HG02840 (cell line): Measurements from ENCODE around the gene PECR.

Experiments used
- ATAC-seq: cut with Tn5 transposase; IDR thresholded peaks from one replicate; pipeline ENCODE4 v1.9.1; 2021; ENCODE audit warnings: mild to moderate bottlenecking, moderate library complexity, moderate number of reproducible peaks; ENCODE audit not compliant: unreplicated experiment, low FRiP score

PECR gene

DNA sequence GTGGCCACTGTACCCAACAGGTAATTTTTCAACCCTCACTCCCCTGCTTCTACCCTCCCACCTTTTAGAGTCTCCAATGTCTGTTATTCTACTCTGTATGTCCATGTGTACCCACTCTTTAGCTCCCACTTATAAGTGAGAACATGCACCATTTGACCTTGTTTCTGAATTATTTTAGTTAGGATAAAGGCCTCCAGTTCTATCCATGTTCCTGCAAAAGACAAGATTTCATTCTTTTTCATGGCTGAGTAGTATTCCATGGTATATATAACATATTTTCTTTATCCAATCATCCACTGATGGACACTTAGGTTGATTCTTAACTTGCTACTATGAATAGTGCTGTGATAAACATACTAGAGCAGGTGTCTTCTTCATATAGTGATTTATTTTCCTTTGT is 9.1 kb downstream of the PECR start:
- no peak for ATAC-seq

DNA sequence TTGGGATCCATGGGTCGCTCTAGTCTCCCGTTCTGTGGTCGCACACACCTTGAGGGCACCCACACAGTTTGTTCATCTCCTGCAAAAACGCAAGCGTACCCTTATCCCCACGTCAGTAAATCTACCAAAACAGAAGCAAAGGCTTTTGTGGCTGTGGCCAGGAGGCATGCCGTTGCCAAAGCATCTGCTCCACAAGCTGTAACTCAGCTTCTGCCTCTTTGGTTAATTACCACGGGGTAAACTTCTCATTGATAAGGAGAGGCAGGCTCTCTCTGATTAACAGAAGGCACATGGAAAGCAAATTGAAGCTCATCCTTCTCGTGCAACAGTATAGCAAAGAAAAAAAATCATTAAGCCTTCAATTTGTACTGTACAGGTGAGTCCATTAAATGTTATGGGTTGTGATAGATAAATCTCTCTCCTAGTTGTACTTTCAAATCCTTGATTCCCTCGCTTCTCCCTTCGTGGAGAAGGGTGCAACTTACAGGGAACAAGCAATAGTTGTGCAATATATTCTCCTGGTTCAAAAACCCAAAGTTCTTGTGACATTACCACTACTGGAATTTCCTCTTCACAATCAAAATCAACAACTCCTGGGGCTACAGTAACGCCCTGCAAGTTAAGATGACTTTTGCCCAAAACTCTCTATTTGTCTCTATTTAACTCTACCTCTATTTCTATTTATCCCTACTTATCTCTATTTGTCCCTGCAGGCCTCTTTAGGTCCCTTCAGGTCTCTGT is 10.3 kb downstream of the PECR start:
- no peak for ATAC-seq

DNA sequence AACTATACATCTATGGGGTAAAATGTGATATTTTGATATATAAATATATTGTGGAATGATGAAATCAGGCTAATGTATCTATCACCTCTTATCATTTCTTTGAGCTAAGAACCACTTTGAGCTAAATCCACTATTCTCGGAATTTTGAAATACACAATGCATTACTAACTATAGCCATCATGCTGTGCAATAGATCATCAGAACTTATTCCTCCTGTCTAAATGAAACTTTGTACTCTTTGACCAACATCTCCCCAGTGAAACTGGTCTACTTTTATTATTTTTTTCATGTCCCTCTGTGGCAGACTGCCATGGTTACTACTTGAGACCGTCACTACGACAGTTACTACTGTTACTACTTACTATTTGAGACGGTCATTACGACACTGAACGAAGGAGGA is 11.4 kb downstream of the PECR start:
- ATAC-seq = no peak

DNA sequence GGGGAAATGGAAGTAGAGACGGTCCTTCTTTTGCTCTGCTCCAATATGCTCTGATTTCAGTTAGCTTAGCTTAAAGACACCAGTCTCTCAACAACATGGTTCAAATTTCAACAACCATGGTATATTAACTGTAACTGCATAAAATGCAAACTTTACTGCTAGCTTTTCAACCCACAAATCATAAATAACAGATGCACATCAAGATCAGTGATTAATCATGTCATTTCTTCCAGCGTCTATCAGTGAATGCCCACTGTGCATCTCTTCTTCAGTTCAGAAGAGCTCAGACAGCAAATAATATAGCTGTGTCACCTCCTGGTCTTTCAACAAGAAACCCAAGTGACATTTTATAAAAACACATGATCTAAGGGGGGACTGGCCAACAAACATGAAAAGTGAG is 12.6 kb downstream of the PECR start:
- no peak for ATAC-seq

DNA sequence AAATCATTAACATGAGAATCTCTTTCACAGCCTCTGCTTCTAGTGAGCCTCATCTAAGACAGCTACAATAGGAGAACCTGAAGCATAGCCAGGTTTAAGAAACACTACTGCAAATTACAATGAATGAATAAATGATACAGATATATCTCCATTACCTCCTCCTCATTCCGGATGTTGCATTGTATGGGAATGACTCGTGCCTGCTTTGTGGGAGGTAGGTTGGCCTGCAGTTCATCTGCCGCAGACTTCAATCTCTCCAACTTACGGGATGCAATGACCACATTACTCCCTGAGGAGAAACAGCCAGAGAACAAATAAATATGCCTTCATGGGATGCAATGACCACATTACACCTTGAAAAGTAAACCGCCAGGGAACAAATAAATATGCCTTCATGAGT is 15.4 kb downstream of the PECR start:
- ATAC-seq = no peak

DNA sequence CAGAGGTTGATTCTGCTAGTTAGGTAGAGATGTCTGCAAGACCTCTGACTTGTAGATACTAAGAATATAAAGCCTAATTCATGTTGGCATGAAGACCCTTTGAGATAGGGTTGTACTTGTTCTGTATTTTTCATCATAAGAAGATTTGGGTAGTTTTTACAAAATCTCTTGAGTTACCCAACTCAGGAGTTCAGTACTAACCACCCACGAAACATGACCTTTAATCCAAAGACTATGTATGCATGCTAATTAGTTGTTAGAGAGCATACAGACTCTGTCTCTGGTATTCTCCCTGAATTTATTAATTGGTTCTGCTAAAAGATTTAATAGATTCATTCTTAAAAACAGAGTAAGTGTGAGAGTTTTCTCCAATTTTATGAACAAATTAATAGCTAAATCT is 16.9 kb downstream of the PECR start:
- ATAC-seq = no peak

DNA sequence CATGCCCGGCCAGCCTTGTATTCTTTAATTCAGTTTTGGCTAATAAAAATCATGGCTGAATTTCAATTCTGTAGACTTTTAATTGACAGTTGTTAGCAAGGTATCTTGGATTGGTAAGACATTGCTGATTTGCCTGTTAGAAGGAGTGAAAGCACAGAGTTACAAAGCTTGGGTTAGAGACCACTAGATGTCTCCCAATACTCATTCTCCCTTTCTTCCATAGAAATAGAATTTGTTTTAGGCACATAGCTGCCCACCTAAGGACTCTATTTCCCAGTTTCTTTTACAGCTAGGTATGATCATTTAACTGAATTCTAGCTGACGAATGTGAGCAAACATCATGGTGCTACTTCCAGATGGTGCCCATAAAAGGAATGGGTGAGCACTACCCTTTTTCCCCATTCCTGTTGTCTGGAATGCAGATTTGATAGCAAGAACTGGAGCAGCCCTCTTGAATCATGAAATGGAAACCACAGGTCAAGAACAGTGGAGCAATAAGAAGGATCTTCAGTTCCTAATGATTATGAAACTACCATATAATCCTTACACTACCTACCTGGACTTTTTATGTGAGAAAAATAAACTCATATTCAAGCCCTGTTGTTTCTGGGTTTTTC is 17.5 kb downstream of the PECR start:
- ATAC-seq = no peak

DNA sequence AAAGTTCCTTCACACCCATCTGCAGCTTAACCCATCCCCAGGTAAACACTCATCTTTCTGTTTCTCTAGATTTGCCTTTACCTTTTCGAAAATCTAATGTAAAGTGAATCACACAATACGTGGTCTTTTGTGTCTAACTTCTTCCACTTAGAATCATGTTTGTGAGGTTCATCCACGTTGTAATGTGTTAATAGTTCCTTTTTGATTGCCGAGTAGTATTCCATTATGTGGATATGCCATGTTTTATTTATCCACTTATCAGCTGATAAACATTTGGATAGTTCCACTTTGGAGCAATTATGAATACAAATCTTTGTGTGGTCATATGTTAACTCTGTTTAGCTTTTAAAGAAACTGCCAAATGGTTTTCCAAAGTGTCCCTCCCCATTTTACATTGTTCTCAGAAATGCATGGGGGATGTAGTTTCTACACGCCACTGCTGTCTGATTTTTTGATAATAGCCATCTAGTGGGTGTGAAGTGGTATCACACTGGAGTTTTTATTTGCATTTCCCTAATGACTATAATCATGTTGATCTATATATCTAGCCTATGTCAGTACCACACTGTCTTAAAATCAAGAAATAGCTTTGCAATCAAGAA is 22.3 kb downstream of the PECR start:
- ATAC-seq = no peak

DNA sequence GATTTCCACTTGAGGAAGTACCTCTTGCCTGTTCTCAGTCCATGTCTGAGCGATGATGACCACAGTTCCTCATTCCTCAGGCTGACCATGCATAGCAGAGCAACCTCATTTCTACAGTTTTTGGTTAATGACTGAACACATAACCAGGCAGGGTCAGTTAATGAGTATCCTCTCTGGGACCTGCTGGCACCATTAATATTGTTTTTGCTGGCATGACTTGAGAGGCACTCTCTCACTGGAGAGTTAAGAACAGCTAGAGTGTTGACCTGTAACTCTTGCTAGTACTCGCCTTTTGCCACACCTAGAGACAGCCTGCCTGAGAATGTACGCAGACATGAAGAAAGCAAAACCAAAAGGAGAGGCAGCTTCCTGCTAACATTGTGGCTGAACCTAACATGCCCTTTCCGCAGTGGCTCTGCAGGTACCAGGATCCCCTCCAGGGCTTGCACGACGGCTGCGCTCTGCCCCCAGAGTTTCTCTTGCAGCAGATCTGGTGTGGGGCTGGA is 23.9 kb downstream of the PECR start:
- ATAC-seq = peak; percentile 77

DNA sequence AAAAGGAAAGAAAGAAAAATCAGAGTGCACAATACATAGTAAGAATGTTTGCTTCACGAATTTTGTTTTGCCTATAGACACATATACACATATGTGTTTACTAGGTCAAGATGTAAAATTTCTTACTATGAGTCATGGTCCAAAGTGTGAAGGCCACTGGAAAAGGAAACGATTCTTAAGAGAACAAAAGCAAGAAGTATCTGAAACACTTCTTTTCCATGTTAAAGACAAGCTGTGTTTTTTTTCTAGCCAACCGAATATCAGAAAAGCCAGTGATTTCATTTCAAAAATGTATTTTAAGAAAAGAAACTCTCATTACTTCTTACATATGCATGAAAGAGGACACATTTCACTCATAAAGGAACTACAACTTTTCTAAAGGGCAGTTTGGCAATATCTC is 24.9 kb downstream of the PECR start:
- ATAC-seq = peak; percentile 42

DNA sequence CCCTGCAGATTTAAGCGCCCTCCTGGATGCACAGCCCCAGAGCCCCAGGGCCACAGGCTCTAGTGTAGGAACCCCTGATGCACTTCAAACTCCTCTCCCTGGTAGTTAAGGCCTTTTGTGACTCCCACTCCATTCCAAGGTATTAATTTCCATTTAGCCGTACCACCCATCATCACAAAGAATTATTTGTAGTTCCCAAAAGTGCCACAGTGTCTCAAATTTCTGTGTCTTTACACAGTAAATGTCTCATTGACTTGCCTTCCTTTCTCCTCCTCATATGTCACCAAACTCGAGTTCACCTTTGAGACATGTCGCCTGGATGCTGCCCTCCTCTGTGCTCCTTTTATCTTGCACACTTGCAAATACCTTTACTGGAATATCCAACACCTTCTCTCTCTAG is 25.9 kb downstream of the PECR start:
- no peak for ATAC-seq

DNA sequence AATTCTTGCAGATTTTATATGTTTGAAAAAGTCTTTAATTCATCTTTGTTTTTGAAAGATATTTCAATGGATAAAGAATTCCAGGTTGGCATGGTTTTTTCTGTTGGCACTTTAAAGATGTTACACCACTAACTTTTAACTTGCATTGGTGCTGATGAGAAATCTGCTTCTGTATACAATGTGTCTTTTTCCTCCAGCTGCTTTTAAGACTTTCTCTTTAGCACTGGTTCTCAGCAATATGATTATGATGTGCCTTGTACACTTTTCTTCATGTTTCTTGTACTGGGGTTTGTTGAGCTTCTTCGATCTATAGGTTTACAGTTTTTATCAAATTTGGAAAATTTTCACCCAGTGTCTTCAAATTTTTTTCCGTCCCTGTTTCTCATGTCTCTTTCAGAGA is 29.2 kb downstream of the PECR start:
- no peak for ATAC-seq

DNA sequence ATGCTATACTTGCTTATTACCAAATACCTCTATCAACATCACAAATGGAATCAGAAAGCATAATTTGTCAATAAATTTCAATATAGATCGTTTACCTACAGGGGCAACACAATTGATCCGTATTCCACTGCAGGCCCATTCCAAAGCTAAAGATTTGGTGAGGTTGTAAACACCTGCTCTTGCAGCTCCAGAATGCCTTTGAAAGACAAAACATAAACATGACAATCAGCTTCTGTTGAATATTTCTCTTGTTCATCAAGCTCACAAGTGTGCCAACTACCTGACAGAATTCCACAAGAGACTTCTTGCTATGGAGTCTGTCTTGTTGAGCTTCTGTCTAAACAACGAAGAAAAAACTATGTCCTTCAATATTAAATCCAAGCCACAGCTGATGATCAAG is 30.3 kb downstream of the PECR start:
- no peak for ATAC-seq

DNA sequence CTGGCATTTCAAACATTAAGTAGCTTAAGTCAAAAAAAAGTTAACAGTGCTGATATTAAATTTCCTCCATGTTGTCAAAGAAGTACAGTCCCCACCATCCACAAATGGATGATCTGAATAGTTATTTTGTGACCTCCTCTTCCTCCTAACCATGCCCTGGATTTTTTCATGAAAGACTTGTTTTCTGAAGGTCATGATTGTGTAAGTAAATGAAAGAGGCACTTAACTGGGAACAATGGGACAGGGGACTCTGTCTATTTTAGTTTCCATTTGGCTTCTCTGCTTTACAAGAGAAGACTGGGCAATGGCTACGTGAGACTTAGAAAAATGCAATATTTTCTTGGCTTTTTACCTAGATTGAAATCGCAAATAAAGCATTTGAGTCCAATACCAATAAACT is 32.2 kb downstream of the PECR start:
- ATAC-seq = no peak

DNA sequence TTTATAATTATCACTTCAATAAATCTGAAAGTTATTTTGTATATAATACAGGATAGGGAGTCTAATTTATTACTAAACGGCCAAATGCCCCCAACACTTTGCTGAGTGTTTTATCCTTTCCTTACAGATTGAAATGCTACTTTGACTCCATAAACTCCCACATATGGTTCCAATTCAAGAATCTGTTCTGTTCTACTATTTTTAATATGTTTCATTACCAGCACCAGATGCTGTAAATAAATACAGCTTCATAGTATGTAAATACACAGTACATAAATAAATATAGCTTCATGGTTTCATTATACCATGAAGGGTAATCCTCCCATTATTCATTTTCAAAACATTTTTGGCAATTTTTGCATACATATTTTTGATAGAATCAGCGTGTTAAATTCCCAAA is 34.2 kb downstream of the PECR start:
- ATAC-seq = no peak

DNA sequence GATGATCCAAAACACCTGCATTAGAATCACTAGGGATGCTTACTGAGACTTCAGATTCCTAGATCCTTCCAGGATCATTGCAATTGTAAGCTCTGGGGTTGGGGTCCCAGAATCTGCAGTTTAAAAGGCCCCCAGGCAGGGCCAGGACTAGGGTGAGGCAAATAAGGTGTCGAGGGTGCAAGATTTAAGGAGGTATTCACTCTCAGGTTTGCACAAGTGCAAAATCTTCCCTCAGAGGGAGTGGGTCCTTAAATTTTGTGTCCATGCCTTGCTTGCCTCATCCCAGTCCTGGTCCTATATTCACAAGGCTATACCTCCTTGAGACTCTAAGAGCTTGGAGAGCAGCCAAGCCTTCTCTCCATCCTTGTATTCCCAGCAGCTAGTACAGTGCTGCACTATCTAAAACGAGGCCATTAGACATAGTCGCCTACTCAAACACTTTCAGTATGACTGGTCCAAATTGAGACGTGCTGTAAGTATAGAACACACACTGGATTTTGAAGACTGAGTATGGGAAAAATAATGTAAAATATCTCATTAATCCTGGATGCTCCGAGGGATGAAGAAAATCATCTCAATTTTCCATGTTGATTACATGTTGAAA is 36.6 kb downstream of the PECR start:
- peak; percentile 81 for ATAC-seq

DNA sequence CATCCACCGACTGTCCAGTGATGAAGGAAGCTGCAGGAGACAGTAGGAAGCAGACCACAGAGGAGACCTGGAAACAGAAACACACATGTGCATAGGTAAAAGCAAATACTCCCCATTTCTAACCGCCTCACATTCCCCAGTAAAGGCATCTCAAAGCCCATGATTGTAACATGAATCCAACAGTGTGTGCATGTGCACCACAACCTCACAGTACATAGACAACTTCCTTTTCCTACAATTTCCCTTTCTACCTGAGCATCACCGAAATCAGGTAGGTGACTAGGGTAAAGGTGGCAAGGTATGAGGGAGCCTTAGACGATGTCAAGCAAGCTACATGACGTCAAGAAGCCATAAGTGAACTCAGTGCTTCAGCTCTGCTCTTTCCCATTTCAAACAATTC is 37.7 kb downstream of the PECR start:
- no peak for ATAC-seq

DNA sequence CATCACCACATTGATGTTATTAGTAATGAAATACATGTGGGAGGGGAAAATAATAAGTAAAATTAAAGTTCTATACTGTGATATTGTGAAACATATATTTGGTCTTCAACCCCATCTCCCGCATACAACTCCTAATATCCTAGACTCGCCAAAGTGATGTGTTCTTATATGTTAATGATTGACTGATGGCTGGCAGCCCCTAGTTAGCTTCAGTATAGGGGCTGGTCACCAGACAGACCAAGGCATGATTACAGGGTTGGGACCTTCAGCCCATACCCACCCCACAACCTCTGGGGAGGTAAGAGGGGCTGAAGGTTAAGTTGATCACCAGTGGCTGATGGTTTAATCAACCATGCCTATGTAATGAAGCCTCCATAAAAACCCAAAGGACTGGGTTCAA is 40.2 kb downstream of the PECR start:
- ATAC-seq = no peak

DNA sequence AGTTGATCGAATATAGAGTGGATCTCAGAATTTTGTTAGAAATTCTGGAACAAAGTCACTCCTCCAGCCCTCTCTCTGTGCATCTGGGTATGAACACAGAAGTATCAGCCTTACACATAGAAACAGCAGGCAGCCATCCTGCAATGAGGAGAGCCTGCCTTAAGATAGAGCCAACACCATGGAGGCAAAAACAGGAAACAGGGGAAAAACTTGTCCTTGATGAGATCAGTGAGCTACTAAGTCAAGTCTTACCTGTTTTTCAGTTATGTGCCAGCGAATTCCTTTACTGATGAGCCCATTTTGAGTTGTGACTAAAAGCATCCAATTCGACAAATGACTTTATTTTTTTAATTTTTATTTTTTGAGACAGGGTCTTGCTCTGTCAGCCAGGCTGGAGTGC is 41.7 kb downstream of the PECR start:
- ATAC-seq = no peak

DNA sequence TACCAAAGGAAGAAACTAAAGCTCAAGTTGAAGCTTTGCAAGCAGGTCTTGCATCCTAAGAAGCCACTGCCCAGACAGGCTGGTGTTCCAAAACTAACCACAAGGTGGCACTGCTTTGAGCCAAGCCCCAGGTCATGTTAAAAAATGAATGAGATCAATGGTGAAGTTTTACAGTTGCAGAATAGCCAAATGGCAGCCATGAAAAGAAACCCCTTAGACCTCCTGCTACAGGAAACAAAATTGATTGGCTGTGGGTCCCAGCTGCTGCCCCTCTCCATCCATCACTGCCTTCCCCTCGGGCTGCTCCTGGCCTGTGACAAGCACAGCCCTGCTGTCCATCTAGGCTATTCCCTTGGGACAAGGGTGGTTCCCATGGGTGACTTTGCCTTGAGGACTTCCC is 47.5 kb downstream of the PECR start:
- no peak for ATAC-seq

DNA sequence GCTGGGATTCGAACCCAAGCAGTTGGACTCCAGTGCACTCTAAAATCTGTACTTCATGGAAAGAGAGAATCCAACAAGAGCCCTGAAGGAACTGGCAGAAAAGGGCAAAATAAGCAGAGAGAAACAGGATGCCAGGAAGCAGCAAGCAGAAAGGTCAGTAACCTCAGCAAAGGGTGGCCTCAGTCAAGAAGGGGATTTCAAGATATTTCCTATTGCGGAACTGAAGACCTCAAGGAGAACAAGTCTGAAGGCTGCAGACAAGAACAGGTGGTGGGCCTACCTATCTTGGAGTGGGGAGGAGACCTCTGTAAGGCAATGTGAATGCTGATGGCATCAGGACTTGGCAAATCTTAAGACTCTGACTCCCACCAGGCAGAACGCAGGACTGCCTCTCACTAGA is 48.2 kb downstream of the PECR start:
- ATAC-seq = no peak
